H7 (cell line): ENCODE data around the gene COL20A1. TPM values are rescaled to one million over a fixed set of nuclear protein-coding genes. Genes with fewer than 3 reads are reported as not detected.
A peak's percentile ranks its signal among the peaks of the same experiment; 100 is the strongest.

Experiments used
- DNase-seq: peaks from one replicate; pipeline ENCODE4 v3.0.0; 2012
- H3K27me3 ChIP-seq: 2 replicates; pipeline ENCODE4 v1.6.0; 2011; ENCODE audit warnings: mild to moderate bottlenecking, low read length; ENCODE audit not compliant: control insufficient read depth, insufficient read depth
- H3K36me3 ChIP-seq: replicated peaks from 2 replicates; pipeline ENCODE4 v1.5.1; 2011; ENCODE audit warnings: low read length; ENCODE audit not compliant: control insufficient read depth, insufficient read depth
- H3K4me3 ChIP-seq: 2 replicates; pipeline ENCODE4 v1.5.1; 2011; ENCODE audit warnings: low read depth, mild to moderate bottlenecking, control low read depth, low read length, moderate library complexity; ENCODE audit not compliant: insufficient read depth
- total RNA-seq: library from RNA; depleted of rRNA; stranded (reverse); fragments of >200 nt; shearing (Covaris generic); gene quantifications from 2 replicates; pipeline ENCODE4 v1.2.3, GENCODE V29; 2014

COL20A1 gene
- total RNA-seq, 1 experiment from 2014 or later: 0.17 TPM

DNA sequence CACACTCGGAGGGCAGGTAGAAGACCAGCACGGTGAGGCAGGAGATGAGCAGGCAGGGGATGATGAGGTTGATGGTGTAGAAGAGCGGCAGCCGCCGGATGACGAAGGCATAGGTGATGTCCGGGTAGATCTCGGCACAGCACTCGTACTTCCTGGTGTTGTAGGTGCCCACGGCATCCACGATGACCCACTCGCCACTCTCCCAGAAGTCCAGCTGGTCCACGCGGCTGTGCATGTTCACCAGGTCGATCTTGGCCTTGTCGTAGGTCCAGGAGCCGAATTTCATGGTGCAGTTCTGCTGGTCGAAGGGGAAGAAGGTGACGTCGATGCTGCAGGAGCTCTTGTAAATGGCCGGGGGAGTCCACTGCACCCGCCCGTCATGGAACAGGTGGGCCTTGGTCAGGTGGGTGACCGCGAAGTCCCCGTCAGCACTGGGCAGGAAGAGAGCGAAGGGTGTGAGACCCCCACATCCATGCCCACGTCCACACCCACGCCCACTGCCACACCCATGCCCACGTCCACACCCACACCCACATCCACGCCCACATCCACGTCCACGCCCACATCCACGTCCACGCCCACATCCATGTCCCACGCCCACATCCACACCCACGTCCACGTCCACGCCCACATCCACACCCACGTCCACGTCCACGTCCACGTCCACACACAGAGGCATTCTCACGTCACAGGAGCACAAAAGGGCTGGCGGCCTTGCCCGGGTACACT, 57.8 kb downstream of the COL20A1 start:
- H3K36me3 ChIP-seq: no peaks in the 10 kb centered on the region
- no peaks in the 10 kb centered on the region for H3K27me3 ChIP-seq
- DNase-seq: no peak
- no peak overlapping the region for H3K4me3 ChIP-seq

DNA sequence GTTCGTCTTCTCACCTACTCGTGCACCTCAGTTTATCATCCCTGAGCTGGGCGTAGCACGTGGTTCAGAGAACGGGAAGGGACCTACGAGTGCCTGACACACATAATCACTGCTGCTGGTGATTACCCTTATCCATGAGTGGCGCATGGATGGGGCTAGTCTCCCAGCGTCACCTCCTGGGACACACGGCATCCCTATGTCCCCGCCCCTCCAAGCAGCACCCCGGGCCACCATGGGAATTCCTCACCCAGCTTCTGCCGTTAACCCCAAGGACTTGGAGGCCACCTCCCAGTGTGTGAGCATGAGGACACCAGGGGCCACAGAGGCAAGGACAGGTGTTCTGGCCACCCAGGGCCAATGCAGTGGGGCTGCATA, 58.3 kb downstream of the COL20A1 start:
- Histone ChIP-seq H3K4me3 (no peak overlapping the region), H3K27me3 (no peaks in the 10 kb centered on the region), H3K36me3 (no peaks in the 10 kb centered on the region)
- DNase-seq: no peak

DNA sequence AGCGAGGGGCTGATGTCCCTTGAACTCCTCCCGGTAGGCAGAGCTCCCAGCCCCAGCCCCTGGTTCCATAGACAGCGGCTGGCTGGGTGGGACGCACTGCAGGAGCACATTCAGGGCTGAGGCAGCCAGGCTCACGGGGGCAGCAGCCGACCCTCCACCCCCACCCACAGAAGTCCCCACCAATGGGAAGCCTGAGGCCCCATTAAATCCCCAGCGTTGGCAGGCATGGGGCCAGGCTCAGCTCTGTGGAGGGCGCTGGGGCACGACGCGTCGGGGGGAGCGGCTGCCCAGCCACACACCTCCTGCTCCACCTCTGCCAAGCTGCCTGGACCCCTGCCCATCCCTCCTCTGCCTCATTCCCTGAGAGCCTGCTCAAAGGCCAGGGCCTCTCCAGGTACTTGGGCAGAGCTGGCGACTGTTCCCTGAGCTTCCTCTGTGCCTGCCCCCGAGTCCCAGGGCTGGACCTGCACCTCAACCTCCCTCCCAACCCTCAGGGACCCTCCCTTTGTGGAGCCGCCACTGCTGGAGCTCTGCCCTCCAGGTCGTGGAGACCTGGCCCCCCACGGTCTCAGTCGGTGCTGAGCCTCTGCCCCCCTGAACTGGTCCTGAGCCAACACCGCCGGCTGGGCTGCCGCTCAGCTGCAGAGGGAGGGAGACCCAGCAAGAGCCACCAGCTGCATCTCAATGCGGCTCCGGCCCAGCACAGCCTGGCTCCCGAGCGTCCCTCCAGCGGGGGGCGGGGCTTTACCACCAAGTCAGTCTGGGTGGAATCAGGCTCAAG, 59.0 kb downstream of the COL20A1 start:
- Histone ChIP-seq H3K36me3 (no peaks in the 10 kb centered on the region), H3K27me3 (no peaks in the 10 kb centered on the region), H3K4me3 (no peak overlapping the region)
- DNase-seq: peak; percentile 96

DNA sequence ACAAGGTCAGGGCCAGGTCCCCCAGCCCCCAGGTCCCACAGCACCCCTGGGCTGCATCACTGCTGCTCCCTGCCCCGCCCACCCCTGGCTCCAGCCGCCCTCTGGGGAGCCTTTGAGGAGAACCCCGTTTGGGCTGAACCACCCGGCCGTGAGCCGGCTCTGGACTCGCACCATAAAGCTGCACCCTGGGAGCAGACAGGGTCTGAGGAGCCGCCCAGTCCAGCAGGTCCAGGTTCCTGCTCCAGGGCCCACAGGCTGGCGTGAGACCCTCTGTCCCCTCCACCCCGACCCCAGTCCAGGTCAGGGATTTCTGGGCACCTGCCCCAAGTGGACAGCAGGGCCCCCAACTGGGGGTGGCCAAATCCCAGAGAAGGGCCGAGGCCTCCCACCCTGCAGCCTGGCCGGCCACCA, 59.8 kb downstream of the COL20A1 start:
- Histone ChIP-seq H3K4me3 (no peak overlapping the region), H3K36me3 (no peaks in the 10 kb centered on the region), H3K27me3 (no peaks in the 10 kb centered on the region)
- no peak for DNase-seq

DNA sequence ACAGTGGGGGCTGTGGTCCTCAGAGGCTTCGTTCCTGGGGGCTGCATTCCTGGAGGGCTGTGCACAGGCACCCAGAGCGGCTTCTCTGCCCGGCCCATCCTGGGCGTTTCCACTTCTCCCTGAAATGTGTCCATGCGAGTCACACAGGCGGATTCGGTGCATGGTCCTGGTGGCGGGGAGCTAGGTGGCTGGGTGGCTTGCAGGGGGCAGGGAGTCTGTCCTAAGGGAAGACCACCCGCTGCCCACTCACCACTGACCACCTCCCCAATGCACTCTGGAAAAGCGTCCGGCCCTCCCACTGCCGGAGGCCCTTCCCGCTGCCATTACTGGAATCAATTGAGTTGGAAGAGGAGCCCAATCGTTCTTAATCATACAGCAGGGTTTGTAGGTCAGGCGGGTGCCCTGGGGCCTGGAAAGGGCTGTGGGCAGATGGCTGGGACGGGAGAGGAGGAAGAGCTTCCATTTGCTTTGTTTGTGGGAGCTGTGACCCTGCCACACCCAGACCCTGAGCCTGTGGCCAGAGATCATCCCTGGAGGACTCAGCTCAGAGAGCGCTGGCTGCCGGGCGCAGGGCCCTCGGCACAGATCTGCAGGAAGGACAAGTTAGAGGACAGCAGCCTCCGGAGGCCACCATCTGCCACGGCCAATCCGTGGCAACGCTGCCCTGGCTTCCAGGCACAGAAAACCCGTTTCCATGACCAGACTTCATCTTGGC, 61.8 kb downstream of the COL20A1 start:
- no peak for DNase-seq
- H3K27me3 ChIP-seq: peaks cover under 1% of the 10 kb centered on the region; the same call in 1 of the 2 replicates
- H3K36me3 ChIP-seq: no peaks in the 10 kb centered on the region
- H3K4me3 ChIP-seq: no peak overlapping the region

DNA sequence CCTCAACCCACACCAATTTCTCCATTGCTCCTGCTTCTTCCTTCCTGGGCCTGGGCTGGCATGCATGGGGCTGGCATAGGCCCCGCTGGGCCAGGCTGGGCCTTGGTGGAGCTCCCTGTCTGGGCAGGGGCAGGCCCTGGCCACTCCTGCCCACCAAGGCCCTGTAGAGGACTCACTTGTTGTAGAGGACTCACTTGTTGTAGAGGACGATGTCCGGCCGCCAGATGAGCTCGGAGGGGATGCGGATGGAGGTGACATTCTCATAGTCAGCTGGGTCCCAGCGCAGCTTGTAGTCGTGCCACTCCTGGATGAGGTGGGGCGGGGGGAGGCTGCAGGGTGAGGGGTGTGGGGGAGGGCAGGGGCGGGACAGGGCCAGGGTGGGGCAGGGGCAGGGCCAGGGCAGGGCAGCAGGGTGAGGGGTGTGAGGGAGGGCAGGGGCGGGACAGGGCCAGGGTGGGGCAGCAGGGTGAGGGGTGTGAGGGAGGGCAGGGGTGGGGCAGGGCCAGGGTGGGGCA, 62.9 kb downstream of the COL20A1 start:
- no peaks in the 10 kb centered on the region for H3K36me3 ChIP-seq
- DNase-seq: no peak
- H3K4me3 ChIP-seq: no peak overlapping the region
- peaks cover 11% of the 10 kb centered on the region for H3K27me3 ChIP-seq

DNA sequence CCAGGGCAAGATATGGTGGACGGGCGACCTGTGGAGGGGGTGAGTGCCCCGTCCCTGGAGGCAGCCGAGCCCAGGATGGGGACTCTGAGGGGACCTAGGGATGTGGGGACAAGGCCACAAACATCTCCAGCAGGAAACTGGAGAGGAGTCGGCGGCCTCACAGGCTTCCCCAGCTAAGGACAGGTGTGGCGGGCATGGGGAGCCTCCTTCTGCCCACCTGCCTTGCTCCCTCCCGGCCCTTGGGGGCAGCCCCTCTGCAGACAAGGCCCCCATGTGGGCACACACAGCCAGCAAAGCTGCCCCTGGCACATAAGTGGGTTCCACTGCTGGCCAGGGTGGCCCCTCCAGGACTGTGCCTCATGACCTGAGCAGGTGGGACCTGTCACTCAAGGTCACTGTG, 63.5 kb downstream of the COL20A1 start:
- Histone ChIP-seq H3K36me3 (no peaks in the 10 kb centered on the region), H3K27me3 (peaks cover 13% of the 10 kb centered on the region), H3K4me3 (no peak overlapping the region)
- DNase-seq: no peak

DNA sequence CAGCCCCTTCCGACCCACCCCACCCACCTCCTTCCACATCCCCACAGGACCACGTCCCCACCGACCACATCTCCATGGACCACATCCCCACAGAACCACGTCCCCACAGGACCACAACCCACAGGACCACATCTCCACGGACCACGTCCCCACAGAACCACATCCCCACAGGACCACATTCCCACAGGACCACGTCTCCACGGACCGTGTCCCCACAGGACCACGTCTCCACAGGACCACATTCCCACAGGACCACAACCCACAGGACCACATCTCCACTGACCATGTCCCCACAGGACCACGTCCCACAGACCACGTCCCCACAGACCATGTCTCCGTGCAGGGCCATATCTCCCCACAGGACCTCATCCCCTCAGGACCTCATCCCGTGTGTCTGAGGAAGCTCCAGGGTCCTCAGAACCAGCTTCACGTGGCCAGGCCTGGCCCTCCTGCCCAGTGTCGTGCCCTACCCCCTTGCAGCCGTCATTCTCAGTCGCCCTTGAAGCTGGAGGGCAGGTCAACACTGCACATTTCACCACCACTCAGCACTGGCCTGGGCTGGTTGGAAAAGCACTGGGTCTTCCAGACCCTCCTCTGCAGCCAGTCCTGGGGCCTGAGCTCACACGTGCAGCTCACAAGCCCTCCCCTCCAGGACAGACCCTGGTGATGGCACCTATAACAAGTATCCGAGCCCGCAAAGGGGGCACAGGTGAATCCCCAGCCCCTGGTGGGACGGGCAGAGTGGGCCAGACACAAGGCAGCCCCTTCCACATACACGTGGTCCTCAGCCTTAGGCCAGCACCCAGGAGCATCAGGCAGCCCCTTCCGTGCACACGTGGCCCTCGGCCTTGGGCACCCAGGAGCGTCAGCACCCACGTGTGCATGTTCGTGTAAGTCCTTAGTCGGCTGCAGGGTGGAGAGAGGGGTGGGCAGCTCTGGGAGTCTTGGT, 64.2 kb downstream of the COL20A1 start:
- DNase-seq: no peak
- no peak overlapping the region for H3K4me3 ChIP-seq
- no peaks in the 10 kb centered on the region for H3K36me3 ChIP-seq
- peaks cover 14% of the 10 kb centered on the region for H3K27me3 ChIP-seq

DNA sequence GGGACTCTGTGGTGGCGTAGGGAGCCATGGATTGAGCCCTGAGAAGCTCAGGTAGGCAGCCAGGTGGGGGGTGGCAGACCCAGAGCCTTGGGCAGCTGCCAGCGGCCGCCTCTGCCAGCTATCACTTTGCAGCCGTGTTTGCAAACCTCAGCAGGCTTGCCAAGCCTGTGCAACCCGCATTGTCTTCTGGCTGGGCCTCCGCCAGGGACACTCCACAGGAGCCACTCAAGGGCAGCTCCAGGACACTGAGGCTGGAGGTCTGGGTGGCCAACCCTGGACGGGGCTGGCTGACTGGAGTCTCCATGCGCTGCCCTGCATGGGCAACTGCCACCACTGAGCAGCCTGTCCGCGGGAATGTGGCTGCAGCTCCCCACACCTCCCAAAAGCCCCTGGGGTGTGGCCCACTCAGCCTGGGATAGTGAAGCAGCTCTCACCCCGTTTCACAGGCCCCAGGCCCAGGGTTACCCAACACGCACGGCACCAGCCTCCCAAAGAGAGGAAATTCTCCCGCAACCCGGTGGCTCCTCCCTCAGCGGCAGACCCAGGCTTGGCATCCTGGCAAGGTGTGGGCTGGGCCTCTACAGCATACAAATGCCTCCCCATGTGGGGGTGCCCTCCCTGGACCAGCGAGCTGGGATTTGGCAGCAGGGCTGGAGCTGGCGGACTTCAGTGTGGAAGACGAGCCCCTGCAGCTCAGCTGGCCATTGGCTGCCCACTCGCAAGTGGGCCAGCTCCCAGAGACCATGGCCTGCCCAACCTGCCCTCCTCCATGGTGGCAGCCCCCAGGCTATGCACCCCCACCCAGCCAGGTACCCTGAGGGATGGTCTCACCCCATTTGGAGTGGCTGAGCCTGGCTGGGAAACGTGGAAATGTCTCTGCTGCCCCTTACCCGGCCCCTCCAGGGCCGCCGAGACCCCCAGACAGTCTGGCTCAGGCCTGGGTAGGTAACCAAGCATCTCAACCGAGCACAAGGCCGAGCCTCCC, 65.2 kb downstream of the COL20A1 start:
- H3K36me3 ChIP-seq: no peaks in the 10 kb centered on the region
- DNase-seq: no peak
- H3K4me3 ChIP-seq: no peak overlapping the region
- peaks cover 14% of the 10 kb centered on the region for H3K27me3 ChIP-seq

DNA sequence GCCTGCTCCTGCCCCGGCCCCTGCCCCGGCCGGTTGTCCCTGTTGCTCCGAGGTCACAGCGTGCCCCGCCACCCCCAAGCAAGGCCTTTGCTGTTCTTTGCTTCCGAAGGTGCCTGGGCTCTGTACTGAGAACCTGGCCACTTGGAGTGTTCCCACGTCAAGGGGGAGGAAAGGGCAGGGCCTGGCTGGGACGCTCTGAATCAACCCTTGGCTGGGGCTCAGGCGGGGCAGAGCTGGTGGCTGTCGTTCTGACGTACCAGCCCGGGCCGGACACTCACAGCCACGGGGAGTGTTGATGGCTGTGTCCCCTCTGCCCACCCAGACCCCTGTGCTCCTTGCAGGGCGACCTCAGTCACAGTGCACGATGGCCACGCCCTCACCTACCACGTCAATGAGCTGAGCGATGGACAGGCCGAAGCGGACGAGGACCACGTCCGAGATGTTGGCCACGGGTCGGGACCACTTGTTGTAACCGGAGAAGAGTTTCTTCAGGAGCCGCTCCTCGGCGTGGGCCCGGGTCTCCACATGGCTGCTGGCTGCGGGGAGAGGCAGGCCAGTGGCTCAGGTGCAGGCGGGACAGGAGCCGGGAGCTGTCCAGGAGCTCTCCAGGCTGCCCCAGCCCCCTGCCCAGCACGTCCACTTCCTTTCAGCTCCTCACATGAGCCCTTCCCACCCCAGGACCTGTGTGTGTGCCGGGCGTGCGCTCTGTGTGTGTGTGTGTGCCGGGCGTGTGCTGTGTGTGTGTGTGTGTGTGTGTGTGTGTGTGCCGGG, 66.4 kb downstream of the COL20A1 start:
- DNase-seq: no peak
- H3K27me3 ChIP-seq: peaks cover 14% of the 10 kb centered on the region
- H3K36me3 ChIP-seq: no peaks in the 10 kb centered on the region
- H3K4me3 ChIP-seq: no peak overlapping the region

DNA sequence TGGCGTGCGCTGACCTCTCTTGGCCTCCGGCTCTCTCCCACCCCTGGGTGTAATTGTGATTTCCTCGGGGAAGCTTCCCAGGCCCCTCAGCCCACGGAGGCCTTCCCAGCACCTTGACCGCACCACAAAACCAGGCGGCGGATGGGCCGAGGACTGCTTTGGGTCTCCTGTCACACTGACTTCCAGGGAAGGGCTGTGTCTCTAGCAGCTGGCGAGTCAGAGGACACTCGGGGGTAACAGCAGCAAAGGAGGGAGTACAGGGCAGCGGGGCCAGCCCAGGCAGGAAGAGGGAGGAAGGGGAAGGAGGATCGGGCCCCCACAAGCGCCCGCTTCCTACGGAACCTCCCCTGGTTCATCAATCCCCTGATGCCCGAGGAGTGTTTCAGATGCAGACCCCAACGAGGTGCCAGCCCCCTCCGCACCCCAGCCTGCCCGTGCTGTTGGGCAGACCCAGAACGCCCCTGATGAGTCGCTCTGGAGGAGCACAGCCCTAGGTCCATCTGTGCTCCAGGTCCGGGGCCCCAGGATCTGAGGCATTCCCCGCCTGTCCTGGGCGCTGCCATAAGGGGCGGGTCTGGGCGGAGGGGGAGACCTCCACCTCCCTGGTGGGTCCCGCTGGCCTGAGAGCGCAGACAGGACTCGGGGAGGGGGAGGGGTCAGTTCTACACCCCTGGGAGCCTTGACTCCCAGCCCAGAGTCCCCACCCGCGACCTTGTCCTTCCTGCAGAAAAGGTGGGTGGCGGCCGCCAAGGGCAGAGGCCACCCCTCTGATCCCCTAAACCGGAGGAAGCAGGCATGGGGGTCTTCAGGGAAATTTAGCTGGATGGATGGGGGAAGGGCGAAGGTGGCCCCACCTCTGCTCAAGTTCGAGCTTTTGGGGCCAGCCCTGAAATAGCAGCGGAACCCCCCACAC, 67.2 kb downstream of the COL20A1 start:
- peak overlapping the region; percentile 41 for H3K4me3 ChIP-seq
- H3K27me3 ChIP-seq: peaks cover 14% of the 10 kb centered on the region
- peak; percentile 89 for DNase-seq

More for the DNA sequence above, 67.2 kb downstream of the COL20A1 start:
- H3K36me3 ChIP-seq: no peaks in the 10 kb centered on the region
